ENCODE results near the gene RAB37. TPM values are rescaled to one million over a fixed set of nuclear protein-coding genes. Genes with fewer than 3 reads are reported as not detected.

Gene RAB37
- polyA plus RNA-seq, 1 experiment = 0.12 TPM

- ChIA-PET CTCF (no interaction called here), POLR2A (no interaction called here)
- DNase-seq (ENCODE audit: low read depth) = no peak
- TF ChIP-seq, protein P1, sequence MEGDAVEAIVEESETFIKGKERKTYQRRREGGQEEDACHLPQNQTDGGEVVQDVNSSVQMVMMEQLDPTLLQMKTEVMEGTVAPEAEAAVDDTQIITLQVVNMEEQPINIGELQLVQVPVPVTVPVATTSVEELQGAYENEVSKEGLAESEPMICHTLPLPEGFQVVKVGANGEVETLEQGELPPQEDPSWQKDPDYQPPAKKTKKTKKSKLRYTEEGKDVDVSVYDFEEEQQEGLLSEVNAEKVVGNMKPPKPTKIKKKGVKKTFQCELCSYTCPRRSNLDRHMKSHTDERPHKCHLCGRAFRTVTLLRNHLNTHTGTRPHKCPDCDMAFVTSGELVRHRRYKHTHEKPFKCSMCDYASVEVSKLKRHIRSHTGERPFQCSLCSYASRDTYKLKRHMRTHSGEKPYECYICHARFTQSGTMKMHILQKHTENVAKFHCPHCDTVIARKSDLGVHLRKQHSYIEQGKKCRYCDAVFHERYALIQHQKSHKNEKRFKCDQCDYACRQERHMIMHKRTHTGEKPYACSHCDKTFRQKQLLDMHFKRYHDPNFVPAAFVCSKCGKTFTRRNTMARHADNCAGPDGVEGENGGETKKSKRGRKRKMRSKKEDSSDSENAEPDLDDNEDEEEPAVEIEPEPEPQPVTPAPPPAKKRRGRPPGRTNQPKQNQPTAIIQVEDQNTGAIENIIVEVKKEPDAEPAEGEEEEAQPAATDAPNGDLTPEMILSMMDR (IDR thresholded peaks at IDR 0.05; ENCODE audit: insufficient read depth, low read depth, low read length) = no peak
- Histone ChIP-seq H3K4me3 (ENCODE audit: low read depth, low read length) (no peak overlapping the region), H3K36me3 (ENCODE audit: control insufficient read depth, insufficient read depth, low read length) (no peaks in the 10 kb centered on the region), H3K27me3 (ENCODE audit: control insufficient read depth, insufficient read depth, low read length) (0 out of 2 replicates have a peak, but pooled peaks cover 2% of the 10 kb centered on the region)
These were observed 41.4 kb upstream of the RAB37 start for GRCh38 chr17:74695629-74696028.

- TF ChIP-seq, protein P1 (IDR thresholded peaks at IDR 0.05; ENCODE audit: insufficient read depth, low read depth, low read length) = no peak
- Histone ChIP-seq H3K36me3 (ENCODE audit: control insufficient read depth, insufficient read depth, low read length) (no peaks in the 10 kb centered on the region), H3K4me3 (ENCODE audit: low read depth, low read length) (no peak overlapping the region), H3K27me3 (ENCODE audit: control insufficient read depth, insufficient read depth, low read length) (0 out of 2 replicates have a peak, but pooled peaks cover 2% of the 10 kb centered on the region)
- no peak for DNase-seq (ENCODE audit: low read depth)
- ChIA-PET CTCF (no interaction called here), POLR2A (no interaction called here)
These were observed 39.5 kb upstream of the RAB37 start for GRCh38 chr17:74697515-74697914.

GRCh38 chr17:74698069-74698468 is 39.0 kb upstream of the RAB37 start:
- ChIA-PET CTCF (no interaction called here), POLR2A (no interaction called here)
- TF ChIP-seq, protein P1 (IDR thresholded peaks at IDR 0.05; ENCODE audit: insufficient read depth, low read depth, low read length) = no peak
- Histone ChIP-seq H3K36me3 (ENCODE audit: control insufficient read depth, insufficient read depth, low read length) (no peaks in the 10 kb centered on the region), H3K4me3 (ENCODE audit: low read depth, low read length) (no peak overlapping the region), H3K27me3 (ENCODE audit: control insufficient read depth, insufficient read depth, low read length) (0 out of 2 replicates have a peak, but pooled peaks cover 2% of the 10 kb centered on the region)
- no peak for DNase-seq (ENCODE audit: low read depth)

DNA sequence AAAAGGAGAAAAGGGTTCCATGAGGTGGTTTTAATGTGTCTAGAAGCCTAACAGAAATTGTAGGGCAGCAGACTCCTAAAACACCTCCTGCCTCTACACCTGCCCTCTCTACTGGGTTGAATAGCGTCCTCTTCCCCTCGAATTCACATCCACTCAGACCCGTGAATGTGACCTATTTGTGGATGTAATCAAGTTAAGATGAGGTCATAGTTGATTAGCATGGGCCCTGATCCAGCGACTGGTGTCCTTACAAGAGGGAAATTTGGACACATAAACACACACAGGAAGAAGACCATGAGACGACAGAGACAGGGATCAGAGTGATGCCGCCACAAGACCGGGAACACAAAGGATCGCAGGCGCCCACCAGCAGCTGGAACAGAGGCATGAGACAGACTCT is 37.8 kb upstream of the RAB37 start:
- no peaks in the 10 kb centered on the region for H3K27me3 ChIP-seq (ENCODE audit: control insufficient read depth, insufficient read depth, low read length)
- ChIA-PET CTCF (no interaction called here), POLR2A (no interaction called here)

DNA sequence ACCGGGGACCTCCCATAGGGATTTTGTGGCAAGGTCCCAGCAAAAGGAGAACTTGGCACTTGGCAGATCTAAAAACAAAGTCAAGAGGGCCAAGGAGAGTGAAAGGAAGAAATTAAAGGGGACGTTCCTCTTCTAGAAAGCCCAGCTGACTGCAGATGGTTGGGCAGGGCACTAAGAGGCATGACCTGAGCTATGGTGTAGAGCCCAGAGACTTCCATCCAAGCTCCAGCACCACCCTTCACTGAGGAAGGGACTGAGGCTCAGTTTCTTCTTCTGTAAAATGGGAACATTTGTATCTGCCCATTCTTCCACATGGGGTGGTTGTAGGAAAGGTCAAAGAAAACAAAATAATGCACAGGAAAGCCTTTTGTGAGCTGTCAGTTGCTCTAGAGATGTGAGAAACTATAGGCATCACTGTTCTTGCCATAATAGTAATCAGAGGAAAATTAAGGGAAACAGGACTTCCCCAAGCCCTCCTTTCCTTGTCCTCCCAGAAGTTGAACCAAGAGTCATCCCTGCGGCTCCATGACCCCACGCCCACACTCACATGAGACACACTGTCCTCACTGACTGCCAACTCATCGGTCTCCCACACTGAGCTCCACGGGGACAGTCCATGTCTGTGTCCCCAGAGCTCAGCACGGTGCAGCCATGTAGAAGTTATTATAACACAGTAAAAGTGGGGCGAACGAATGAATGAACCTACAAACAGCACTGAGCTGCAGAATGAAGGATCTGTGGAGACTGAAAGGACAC is 34.8 kb upstream of the RAB37 start:
- no peak for DNase-seq (ENCODE audit: low read depth)
- POLR2A ChIA-PET = no interaction called here
- no peak overlapping the region for H3K4me3 ChIP-seq (ENCODE audit: low read depth, low read length)
- no peaks in the 10 kb centered on the region for H3K27me3 ChIP-seq (ENCODE audit: control insufficient read depth, insufficient read depth, low read length)
- H3K36me3 ChIP-seq (ENCODE audit: control insufficient read depth, insufficient read depth, low read length) = no peaks in the 10 kb centered on the region
- TF ChIP-seq, protein P1 (IDR thresholded peaks at IDR 0.05; ENCODE audit: insufficient read depth, low read depth, low read length) = no peak
- CTCF ChIA-PET = no interaction called here

More for the DNA sequence above, 37.8 kb upstream of the RAB37 start:
- TF ChIP-seq, protein P1 (IDR thresholded peaks at IDR 0.05; ENCODE audit: insufficient read depth, low read depth, low read length) = no peak
- Histone ChIP-seq H3K4me3 (ENCODE audit: low read depth, low read length) (no peak overlapping the region), H3K36me3 (ENCODE audit: control insufficient read depth, insufficient read depth, low read length) (no peaks in the 10 kb centered on the region)
- DNase-seq (ENCODE audit: low read depth) = no peak
